GM18526 (cell line): ENCODE measurements around the gene FBXO44.

Experiments
- POLR2A ChIP-seq: IDR thresholded peaks from 3 replicates; pipeline ENCODE4 v1.6.1; 2011; ENCODE audit not compliant: insufficient read length; ENCODE audit errors: extremely low read depth

FBXO44 gene

DNA sequence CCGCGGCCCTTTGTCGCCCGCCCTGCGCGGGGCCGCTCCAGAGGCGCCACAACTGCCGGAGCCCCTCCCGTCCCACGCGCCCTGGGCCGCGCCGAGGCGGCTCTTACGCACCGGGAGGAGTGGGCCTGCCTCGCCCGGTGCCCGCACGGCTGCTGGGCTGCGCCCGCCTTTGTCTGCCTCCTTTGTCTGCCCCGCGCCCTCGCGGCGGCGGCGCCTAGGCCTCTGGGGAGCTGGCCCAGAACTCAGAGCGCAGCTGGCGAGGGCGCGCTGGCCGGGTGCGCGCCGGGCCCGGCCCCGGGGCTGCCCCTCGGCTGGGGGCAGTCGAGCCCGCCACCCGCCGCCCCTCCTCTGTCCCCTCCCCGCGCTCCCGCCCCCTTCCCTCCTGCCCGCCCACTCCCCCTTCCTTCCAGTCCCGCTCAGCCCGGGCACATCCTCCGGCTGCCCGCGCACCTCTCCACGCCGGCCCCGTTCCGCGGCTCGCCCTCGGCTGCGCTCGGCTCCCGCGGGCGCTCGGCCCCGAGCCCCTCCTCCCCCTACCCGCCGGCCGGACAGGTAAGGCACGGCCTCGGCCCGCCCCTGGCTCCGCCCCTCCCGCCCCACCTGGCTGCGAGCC lies 36.7 kb downstream of the FBXO44 start, which contains the start of gene DRAXIN:
TSS of gene DRAXIN (plus strand) at position 409 of the 613 bp plus-strand sequence. CDS start 14,549 bp downstream, outside the sequence.
- TF ChIP-seq POLR2A = no peak

DNA sequence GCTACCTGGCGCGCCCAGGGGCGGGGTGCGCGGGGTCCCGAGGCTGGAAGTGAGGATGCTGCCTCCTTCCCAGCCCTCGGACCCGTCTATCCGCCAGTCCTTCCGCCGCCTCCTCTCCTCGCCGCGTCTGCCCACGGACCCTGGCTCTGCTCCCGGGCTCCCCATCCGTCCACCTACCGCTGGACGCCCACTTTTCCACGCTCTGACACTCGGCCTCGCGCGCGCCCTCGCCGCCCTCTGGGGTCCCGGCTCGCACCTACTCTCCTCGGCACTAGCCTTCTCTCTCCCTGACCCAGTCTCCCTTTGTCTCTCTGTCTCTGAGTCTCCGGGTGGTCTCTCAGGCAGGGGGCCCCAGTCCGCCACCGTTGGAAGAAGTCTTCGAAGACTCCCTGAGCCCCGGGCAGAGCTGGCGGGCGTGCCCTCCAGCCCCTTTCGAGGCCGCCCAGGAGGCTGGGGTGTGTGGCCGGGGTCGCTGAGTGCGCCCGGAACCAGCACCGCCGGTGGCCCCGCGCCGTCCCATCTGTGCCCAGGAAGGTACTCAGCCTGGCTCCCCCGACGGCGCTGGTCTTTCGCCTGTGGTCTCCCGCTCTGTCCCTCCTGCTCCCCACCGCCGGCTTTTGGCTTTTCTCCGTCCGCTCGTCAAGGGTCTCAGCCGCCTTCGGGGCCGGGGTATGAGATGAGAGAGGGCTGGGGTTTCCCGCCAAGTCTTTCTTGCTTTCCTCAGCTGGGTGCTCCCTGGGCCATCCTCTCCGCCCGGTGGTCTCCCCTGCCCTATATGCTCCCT lies 37.4 kb downstream of the FBXO44 start:
- no peak for TF ChIP-seq POLR2A

DNA sequence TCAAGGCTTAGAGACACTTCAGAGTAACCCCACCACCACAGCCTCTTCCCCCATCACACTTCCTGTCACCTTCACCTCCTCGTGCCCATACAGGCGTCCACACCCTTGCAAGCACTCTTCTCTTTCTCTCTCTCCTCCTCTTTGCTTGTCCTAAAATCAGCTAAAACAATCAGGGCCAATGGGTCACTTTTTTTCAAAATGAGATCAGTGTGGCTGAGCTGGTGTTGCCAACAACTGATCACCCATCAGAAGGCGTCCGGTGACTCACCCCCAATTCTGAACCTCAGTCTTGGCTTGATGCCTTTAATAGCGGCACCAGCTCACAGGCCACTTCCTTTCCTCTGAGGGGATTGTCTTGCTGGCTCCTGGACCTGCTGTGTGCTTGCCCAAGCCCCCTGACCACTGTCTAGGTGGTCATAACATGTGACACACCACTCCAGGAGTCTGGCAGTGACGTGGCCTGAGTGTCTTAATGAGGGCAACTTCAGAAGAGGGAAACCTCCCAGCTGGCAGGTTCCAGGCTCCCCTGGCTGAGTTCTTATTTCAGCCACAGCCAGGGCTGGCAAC lies 38.4 kb downstream of the FBXO44 start:
- TF ChIP-seq POLR2A = no peak

DNA sequence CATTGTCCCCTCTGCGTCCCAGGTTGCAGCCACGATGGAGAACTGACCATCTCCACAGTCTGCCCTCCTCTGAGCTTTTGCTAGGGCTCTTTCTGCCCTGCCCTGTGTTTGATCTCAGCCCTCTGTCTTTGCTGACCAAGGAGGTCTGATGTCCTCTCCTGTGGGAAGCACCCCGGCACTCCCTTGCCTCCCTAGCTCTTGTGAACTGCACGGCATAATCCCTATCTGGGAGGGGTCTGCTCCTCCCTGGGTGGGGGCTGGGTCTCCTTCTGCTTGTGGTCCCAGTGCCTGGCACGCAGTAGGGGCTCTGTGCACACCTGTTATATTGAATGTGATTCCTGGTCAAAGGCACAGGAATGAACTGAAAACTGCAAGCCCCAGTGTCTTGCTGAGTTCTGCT lies 39.2 kb downstream of the FBXO44 start:
- no peak for TF ChIP-seq POLR2A

DNA sequence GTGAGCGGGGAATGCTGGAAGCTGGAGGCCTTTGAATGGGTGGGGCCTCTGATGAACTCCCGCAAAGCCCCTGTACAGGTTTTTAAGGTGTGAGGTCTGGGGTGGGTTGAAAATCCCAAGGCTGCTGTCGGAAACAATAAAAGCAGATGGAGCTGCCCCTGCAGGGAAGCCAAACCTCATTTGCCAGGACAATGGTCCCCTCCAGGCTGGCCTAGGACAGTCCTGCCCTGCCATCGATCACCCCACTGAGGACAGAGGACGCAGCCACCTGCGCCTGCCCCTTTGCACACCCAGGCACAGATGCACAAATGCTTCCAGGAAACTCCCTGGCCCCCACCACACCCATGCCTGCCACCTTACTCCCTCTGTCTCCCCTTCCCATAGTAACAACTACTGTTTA lies 41.2 kb downstream of the FBXO44 start:
- TF ChIP-seq POLR2A = no peak

DNA sequence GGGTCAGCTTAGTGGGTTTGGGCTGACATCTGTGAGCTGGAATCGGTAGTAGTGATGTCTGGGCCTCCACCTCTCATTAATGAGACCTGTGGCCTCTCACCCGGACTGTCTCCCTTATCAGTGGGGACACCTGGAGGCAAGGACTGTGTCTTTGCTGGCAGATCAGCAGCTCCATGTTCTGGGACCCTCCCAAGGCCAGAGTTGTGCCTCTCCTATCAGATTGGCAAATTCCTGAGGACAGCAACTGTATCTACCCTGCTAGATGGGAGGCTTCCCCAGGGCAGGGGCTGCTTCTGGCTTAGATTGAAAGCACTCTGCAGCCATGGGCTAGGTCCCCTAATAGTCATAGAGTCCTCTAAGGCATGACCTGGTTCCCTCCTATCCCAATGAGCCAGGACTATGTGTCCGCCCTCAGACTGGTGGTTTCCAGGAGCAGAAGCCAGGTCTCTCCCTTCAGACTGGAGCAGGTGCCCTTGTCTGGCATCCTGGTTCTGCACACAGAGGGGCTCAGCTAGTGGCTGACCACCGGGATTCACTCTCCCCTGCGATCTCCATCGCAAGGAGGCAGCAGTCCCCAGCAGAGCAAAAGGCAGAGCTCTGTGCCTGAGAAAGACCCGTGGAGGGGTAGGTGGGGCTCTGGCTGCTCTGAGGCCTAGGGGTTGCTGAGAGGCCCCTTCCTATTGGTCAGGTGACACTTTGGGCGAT lies 42.7 kb downstream of the FBXO44 start:
- TF ChIP-seq POLR2A = no peak

DNA sequence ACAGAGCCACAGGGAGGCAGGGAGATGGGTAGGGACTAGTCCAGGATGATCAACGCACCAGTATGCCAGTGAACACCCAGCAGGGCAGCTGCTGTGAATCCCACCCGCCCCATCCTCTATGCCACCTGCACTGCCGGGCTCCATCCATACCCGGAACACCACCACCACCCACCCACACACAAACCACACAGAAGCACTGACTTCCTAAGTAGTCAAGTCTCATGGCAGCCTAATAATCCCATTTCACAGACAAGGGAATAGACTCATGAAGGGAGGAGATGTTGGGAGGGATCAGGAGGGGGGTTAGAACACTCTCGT lies 43.2 kb downstream of the FBXO44 start:
- TF ChIP-seq POLR2A = no peak

DNA sequence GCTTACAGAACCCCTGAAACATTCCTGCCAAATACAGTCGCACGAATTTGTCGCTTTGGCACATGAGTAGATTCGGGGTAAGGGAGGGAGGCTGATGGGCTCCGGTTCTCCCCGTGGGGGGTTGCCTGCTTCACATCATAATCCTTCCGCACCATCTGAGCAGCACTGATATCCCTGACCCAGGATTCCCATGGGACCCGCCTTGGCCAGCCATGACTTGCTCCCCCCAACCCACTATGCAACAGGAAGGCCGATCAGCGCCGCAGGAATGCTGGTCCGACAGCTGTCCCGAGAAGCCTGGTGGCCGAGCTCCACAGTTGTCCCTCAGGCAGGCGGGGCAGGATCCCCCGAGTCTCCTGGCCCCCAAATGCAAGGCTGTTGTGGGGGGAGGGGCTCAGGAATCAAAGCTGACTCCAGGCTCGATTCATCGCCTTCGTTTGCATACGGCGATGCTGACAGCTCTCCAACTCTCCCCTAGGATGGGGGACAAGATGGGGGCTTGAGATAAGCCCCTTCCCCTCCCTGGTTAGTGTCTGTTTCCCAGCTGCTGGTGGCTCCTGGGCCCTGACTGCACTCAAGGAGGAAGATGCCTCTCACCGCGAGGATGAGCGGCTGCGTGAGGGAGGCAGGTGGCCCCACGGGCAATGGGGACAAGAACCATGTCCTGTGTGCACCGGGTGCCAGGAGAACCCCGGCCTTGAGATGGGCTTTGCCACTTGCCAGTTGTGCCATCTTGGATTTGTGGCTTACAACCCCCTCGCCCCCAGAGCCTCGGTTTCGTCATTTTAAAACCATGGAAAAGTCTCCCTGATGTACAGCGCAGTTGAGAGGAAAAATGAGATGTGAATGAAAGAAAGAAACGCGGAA lies 46.2 kb downstream of the FBXO44 start:
- TF ChIP-seq POLR2A = no peak

DNA sequence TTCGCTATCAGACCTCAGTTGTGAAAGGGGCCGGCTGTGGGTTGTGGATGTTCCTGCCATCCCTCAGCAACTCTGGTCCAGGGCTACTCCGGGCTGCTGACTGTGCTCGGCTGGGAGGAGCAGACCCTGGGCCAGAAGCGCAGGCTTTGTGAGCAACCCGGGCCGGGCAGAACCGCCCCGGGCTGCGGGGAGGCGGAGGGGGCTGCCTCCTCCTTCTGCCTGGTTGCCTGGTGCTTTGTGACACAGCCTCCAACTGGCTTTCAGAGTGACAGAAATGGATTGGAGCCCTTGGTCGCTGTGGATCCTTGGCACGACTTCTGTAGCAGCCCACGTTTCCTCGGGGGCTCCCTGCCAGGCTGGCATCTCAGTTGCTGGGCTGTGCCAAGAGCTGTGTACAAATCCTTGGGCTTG lies 46.9 kb downstream of the FBXO44 start:
- TF ChIP-seq POLR2A = no peak

DNA sequence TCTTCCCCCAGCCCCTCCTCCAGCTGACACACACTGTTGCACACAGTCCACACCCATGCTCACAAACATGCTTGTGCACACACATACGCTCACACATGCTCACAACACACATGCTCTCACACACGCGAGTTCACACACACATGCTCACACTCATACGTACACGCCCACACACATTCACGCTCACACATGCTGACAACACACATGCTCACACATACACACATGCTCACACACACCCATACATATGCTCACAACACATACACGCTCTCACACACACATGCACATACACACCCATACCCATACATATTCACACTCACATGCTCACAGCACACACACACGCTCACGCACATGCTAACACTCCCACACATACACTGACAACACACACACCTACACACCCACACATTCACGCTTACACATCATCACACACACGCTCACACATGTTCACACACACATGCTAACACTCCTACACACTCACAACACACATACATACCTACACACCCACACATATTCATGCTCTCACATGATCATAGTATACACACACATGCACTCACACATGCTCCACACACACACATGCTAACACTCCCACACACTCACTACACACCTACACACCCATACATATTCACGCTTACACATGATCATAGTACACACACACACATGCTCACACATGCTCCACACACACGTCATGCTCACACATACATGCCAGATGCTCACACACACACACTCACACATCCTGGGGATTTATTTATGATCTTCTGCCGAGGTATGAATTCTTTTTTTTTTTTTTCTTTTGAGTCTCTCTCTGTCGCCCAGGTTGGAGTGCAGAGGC lies 47.5 kb downstream of the FBXO44 start:
- TF ChIP-seq POLR2A = no peak

DNA sequence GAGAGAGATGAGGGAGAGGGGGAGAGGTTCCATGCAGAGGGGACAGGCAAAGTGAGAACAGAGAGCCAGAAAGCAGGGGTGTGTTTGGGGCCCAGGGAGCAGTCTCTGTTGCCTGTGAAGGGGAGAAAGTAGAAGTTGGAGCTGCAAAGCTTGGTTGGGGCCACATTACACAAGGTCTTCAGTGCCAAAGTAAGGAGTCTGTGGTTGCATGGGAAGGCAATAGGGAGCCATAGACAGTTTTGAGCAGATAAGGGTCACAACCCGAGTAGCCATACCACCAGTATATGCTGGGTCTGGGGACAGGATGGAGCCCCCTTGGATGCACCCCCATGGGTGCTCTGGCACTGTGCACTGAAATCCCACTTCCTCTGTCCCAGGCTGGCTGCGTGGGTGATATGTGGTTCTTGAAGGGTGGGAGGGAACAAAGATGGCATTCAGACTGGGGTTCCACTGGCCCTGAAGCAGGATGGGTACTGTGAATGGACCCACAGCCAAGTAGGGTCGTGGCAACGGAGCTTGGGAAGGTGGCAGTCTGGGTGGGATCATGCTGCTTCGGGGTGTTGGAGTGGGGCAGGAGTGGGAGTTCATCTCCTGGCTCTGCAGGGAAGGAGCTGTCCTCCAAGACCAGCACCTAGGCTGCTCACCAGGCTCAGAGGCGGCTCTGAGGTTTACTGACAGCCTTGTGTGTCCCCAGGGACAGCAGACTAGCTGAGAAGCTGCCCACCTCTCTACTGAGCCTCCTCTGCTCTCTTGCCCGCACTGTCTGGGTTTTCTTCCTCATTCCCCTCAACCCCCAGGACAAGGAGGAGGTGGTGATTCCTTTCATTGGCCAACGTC lies 48.9 kb downstream of the FBXO44 start:
- no peak for TF ChIP-seq POLR2A

DNA sequence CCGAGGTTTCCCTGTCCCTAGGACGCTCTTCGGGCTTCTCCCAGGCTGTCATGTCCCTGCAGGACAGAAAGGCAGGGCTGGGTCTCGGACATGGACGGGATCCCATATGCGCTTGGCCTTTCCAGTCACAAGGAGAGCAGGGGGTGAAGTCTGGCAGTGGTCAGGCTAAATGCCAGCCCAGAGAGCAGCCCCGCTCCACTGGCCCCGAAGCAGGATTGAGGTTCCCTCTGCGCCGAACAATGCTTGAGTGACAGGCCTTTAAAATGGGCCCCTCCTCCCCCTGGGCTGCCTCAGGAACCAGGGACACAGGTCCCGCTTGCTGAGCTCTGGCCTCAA lies 49.5 kb downstream of the FBXO44 start:
- TF ChIP-seq POLR2A = no peak

DNA sequence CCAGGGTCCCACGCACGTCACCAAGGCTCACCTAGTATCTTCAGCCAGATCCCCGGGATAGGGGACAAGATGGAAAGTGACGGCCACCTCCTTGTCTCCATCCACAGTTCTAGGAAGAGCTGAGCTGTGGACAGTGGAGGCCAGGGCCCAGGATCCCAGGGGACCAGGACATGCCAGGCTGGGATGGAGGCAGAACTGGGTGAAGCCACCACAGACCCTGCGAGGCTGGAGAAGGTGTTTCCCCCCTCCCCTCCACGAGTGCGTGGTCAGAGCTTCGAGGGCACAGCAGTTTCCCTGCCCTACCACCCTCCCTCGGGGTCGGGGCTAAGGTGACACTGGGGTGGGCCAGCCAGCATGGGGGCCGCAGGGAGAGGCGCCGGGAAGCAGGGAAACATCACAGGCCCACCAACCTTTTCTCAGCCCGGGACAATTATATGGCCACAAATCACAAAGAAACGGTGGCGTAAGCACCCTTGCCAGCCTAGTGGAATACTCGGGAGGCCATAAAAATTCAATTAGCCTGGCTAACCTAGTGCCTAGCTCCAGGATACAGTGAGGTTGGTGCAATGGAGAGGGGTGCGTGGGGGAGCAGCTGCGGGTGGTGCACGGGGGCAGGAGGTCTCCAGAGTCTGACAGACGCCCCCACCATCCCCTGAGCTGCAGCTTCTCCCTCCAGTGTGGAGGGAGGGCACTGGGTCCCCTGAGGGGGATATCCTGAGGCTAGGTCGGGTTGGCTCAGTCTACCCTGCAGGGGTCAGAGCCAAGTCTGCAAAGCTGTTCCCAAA lies 50.2 kb downstream of the FBXO44 start:
- TF ChIP-seq POLR2A = no peak
